DMS 273 (cell line): Measurements from ENCODE around the gene ZNF182.
"Not testable (repeated sequence)": the region's sequence is repeated elsewhere in the genome, so short reads cannot be mapped to it uniquely, and the experiment has no call there.

Source experiments
- DNase-seq: peaks from one replicate; lab custom pipeline; 2025; ENCODE audit not compliant: unreplicated experiment; lab: John Stamatoyannopoulos, UW

The ZNF182 gene

DNA sequence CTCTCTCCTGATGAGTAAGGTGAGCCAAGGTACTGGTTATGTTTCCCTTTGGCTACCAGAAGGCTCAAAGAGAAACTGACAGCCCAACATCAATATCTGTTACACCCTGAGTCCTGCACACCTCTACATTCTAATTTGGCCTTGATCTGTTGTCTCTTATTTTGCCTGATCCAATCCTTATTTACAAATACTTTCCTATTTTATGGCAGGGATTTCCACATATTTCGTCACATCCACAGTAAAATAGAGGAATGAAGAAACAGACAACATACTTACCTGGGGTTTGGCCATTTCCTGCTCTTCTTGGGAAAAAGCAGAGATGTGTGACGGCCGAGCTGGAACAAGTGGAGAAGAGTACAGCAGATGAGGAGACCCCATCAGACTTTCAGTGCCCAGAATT is 1.5 kb downstream of the ZNF182 start:
- DNase-seq, result no peak

DNA sequence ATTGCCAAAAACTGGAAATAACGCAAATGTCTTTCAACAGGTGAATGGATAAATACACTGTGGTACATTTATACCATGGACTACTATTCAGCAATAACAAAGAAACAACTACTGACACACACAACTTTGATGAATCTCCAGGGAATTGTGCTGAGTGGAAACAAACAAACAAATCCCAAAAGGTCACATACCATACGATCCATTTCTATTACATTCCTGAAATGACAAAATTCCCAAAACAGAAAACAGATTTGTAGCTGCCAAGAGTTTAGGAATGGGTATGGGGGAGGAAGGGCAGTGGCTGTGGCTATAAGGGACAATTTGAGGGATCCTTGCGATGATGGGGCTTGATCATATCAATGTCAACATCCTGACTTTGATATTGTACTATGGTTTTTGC is 2.5 kb downstream of the ZNF182 start:
- no peak for DNase-seq

DNA sequence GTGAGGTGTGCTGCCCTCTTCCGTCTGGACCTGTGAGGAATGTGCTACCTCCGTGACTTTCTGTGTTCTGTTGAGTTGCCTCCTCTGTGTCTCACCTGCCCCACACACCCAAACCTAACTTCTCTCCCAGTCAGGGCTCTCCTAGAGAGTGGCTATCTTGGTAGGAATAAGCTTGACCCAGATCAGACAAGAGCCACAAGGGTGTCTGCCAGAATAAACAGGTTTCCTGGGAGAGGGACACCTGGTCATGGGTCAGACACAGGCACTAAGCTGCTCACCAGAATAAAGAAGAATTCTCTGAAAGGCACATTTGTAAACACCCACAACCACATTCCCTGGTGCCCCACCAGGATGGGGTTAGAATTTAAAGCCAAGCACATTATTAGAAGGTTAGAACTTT is 11.1 kb downstream of the ZNF182 start:
- no peak for DNase-seq

DNA sequence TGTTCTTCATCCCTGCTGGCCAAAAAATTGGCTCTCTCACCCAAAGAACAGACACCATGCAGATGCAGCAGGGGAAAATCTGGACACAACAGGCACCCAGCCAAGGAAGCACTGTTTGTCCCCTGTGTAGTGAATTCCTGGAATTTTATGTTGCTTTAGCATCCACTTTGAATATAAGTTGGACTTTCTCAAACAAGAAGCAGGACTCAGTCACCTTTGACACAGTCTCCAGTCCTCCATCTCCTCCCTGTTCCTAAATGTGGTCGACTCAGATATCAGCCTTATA is 11.8 kb downstream of the ZNF182 start:
- no peak for DNase-seq

- no peak for DNase-seq
Measured at GRCh38 chrX:47991263-47992094, 12.3 kb downstream of the ZNF182 start.

- no peak for DNase-seq
Measured at GRCh38 chrX:47976254-47977151, 27.3 kb downstream of the ZNF182 start.

DNA sequence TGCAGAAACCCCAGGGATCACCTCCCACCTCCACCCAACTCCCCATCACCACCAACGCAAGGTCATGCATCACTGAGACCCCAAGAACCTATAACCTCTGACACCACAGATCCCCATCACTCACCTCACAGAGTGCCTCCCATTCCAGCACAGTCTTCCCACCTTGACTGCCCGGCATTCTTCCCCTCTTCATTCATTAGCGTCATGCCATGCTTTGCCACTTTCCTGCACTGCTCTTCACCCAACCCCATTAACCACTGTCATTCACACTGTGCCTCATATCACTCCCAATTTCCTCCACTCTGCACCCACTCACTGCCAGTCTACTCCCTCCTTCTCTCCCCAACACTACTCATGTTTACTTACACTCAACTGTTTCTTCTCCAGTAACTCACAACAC is 30.6 kb downstream of the ZNF182 start:
- DNase-seq, result no peak

DNA sequence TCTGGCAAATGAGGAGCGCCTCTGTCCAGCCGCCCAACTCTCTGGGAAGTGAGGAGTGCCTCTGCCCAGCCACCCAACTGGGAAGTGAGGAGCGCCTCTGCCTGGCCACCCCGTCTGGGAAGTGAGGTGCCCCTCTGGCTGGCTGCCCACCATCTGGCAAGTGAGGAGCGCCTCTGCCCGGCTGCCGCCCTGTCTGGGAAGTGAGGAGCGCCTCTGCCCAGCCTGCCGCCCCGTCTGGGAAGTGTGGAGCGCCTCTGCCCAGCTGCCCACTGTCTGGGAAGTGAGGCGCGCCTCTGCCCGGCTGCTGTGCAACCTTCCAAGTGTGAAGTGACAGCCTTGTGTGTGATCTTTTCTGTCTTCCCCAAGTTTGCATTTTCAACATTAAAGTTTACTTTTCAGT is 38.3 kb downstream of the ZNF182 start:
- not testable (repeated sequence) for DNase-seq

DNA sequence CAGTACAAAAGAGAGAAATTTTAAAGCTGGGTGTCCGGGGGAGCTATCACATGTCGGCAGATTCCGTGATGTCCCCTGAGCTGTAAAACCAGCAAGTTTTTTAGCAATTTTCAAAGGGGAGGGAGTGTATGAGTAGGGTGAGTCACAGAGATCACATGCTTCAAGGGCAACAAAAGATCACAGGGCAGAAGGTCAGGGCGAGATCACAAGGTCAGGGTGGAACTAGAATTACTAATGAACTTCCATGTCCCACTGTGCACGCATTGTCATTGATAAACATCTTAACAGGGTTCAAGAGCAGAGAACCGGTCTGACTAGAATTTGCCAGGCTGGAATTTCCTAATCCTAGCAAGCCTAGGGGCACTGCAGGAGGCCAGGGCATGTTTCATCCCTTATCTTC is 42.0 kb downstream of the ZNF182 start:
- DNase-seq, result not testable (repeated sequence)

GRCh38 chrX:47960406-47960805 is 43.4 kb downstream of the ZNF182 start:
- no peak for DNase-seq

DNA sequence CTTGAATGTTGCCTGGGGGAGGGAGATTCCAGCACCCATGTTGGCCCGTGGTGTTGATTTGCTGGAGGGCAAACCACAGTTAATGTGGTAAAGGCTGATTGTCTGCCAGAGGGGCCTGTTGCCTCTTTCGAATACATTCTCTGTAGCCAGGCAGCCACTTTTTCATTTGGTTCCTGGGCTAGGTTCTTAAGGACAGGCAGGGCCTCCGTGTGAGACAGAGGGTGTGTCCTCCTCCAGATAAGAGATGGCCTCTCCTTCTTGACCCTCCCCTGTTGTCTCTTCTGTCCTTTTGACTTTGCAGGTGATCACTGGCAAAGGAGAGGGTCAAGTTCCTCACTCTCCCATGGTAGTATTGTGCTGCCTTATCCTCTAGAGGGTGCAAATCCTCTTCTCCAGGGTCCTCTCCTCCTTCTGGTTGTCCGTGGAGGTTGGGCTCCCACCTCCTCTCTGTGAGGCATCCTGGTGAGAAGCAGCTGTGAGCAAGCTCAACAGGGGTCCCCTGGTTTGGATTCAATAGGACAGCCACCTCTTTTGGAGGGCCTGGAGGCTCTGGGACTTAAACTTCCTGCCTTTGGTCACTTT is 44.9 kb downstream of the ZNF182 start:
- DNase-seq, result peak; percentile 47

GRCh38 chrX:47958206-47958605 is 45.6 kb downstream of the ZNF182 start:
- DNase-seq, result not testable (repeated sequence)

- DNase-seq, result no peak
Measured at GRCh38 chrX:47956016-47956415, 47.8 kb downstream of the ZNF182 start.

DNA sequence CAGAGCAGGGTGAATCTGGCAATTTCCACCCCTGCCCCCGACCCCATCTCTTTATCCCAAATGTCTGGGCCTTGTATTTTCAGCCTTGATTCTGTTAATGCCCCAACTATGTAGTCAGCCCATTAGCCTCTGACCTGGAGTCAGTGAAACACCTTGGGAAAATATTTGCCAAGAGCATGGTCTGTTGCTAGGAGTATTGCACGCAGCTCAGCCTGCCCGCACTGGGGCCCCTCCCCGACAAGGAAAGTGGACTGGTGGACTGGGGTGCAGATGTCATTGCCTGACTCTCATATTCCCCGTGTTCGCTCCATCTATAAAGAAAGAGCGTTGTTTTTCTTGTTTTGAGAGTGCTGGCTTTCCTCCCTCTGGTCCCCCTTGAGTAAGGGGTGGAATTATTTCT is 48.5 kb downstream of the ZNF182 start:
- not testable (repeated sequence) for DNase-seq

DNA sequence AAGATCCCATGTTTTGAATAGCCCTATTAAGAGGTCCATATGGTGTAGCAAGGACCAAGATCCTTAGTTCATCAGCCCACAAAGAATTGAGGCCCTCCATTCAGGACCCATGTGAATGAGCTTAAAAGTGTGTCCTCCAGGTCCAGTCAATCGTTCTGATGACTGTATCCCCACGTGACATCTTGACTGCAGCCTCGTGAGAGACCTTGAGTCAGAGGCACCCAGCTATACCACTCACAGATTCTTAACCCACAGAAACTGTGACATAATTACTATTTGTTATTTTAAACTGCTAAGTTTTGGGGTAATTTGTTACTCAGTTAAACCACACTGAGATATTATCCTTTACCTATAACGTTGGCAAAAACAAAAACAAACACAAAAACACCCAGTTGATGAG is 62.4 kb downstream of the ZNF182 start:
- DNase-seq, result no peak

DNA sequence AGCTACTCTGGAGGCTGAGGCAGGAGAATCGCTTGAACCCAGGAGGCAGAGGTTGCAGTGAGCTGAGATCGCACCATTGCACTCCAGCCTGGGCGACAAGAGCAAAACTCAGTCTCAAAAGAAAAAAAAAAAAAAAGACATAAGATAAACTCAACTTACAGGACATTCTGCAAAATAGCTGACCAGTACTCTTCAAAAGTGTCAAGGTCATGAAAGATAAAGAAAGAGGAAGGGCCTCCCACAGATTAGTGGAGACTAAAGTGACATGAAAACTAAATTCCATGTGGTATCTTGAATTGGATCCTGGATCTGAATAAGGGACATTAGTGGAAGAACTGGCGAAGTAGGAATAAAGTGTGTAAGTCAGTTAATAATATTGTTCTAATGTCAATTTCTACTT is 63.3 kb downstream of the ZNF182 start:
- DNase-seq, result no peak

DNA sequence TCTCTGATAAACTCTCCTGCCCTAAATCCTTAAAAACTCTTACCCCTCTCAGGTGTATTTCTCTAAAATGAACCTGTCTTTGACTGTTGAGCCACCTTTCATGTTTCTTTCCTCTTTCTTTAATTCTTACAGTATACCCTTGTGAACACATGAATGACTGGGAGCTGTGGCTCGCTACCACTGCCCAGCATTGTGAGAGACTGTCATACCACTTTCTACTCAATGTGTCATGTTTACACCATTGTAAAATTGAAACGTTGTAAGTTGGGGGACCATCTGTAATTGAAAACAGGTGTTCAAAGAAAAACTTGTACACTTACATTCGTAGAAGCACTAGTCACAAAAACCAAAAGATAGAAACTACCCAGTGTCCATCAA is 66.9 kb downstream of the ZNF182 start:
- DNase-seq, result no peak

- DNase-seq, result no peak
Measured at GRCh38 chrX:47936224-47936939, 67.4 kb downstream of the ZNF182 start.

GRCh38 chrX:47933946-47934345 is 69.8 kb downstream of the ZNF182 start:
- DNase-seq, result no peak

GRCh38 chrX:47931970-47932369 is 71.8 kb downstream of the ZNF182 start:
- DNase-seq, result not testable (repeated sequence)

- DNase-seq, result no peak
Measured at GRCh38 chrX:47927212-47927611, 76.6 kb downstream of the ZNF182 start.
